ENCODE results near the gene TATDN2.

The TATDN2 gene

GRCh38 chr3:10248184-10248983, at the start of gene TATDN2:
TSS of gene TATDN2 (plus strand) at chr3:10248459. CDS start at chr3:10249201, 742 bp downstream.
- DNase-seq: peak; percentile 96

GRCh38 chr3:10198761-10199649, 49.3 kb upstream of the TATDN2 start:
- DNase-seq: no peak

- DNase-seq: no peak
Measured at GRCh38 chr3:10204921-10205320, 43.3 kb upstream of the TATDN2 start.

- DNase-seq: no peak
Measured at GRCh38 chr3:10205451-10206165, 42.7 kb upstream of the TATDN2 start.

GRCh38 chr3:10206166-10206511, 42.1 kb upstream of the TATDN2 start:
- DNase-seq: no peak

GRCh38 chr3:10213156-10213792, 35.0 kb upstream of the TATDN2 start:
- DNase-seq: no peak

GRCh38 chr3:10215578-10216368, 32.5 kb upstream of the TATDN2 start:
- no peak for DNase-seq

GRCh38 chr3:10217359-10217758, 30.9 kb upstream of the TATDN2 start:
- no peak for DNase-seq

- DNase-seq: no peak
Measured at GRCh38 chr3:10219737-10220136, 28.5 kb upstream of the TATDN2 start.

- DNase-seq: no peak
Measured at GRCh38 chr3:10223676-10224639, 24.3 kb upstream of the TATDN2 start.

- peak; percentile 74 for DNase-seq
Measured at GRCh38 chr3:10224794-10225665, 23.2 kb upstream of the TATDN2 start.

- no peak for DNase-seq
Measured at GRCh38 chr3:10226293-10226692, 22.0 kb upstream of the TATDN2 start.

GRCh38 chr3:10228248-10228950, 19.9 kb upstream of the TATDN2 start:
- no peak for DNase-seq

- no peak for DNase-seq
Measured at GRCh38 chr3:10229576-10229975, 18.7 kb upstream of the TATDN2 start.

- DNase-seq: no peak
Measured at GRCh38 chr3:10232137-10232536, 16.1 kb upstream of the TATDN2 start.

- no peak for DNase-seq
Measured at GRCh38 chr3:10233988-10234387, 14.3 kb upstream of the TATDN2 start.

GRCh38 chr3:10234526-10235230, 13.6 kb upstream of the TATDN2 start:
- DNase-seq: no peak

GRCh38 chr3:10235551-10235950, 12.7 kb upstream of the TATDN2 start:
- DNase-seq: no peak

Measured in NCI-H345 (cell line).